Measurements from ENCODE around the gene STON2.

GRCh38 chr14:81408595-81408994, 8.5 kb upstream of the STON2 start:
- TF ChIP-seq YY1 (IDR thresholded peaks at IDR 0.05) (no peak), MAX (IDR thresholded peaks at IDR 0.05) (no peak), CTCF (IDR thresholded peaks at IDR 0.05; ENCODE audit: low read depth, low read length, missing input control) (no peak), RAD21 (IDR thresholded peaks at IDR 0.05) (no peak), REST (IDR thresholded peaks at IDR 0.05) (no peak)
